IPS-NIHi7 (cell line): ENCODE data around the gene FALEC.

Experiments
- DNase-seq: peaks from one replicate; pipeline ENCODE4 v3.0.0; 2012; ENCODE audit warnings: mixed read lengths; ENCODE audit errors: extremely low spot score

The FALEC gene

GRCh38 chr1:150511985-150512660, 3.4 kb upstream of the FALEC start:
- DNase-seq = no peak

- no peak for DNase-seq
Measured at GRCh38 chr1:150512846-150513245, 2.7 kb upstream of the FALEC start.

- no peak for DNase-seq
Measured at GRCh38 chr1:150513351-150513791, 2.2 kb upstream of the FALEC start.

GRCh38 chr1:150514260-150514659, 1.3 kb upstream of the FALEC start:
- DNase-seq = no peak

GRCh38 chr1:150514913-150515327, 632 bp upstream of the FALEC start:
- DNase-seq = no peak

- DNase-seq = peak; percentile 31
Measured at GRCh38 chr1:150516050-150516591, 569 bp downstream of the FALEC start.

- no peak for DNase-seq
Measured at GRCh38 chr1:150516616-150517015, 1.1 kb downstream of the FALEC start.

- DNase-seq = no peak
Measured at GRCh38 chr1:150521196-150521968, 5.8 kb downstream of the FALEC start.

- DNase-seq = no peak
Measured at GRCh38 chr1:150525348-150525747, 9.8 kb downstream of the FALEC start.

- no peak for DNase-seq
Measured at GRCh38 chr1:150528196-150528595, 12.6 kb downstream of the FALEC start.

- no peak for DNase-seq
Measured at GRCh38 chr1:150529017-150529416, 13.5 kb downstream of the FALEC start.

GRCh38 chr1:150530491-150531159, 15.1 kb downstream of the FALEC start:
- DNase-seq = no peak

- DNase-seq = no peak
Measured at GRCh38 chr1:150532860-150533259, 17.3 kb downstream of the FALEC start.

- DNase-seq = no peak
Measured at GRCh38 chr1:150534002-150534401, 18.4 kb downstream of the FALEC start.

- no peak for DNase-seq
Measured at GRCh38 chr1:150535511-150536287, 20.1 kb downstream of the FALEC start.

GRCh38 chr1:150536836-150537731, 21.5 kb downstream of the FALEC start:
- DNase-seq = no peak

- DNase-seq = peak; percentile 65
Measured at GRCh38 chr1:150537732-150538684, 22.5 kb downstream of the FALEC start.

- no peak for DNase-seq
Measured at GRCh38 chr1:150543500-150544143, 28.1 kb downstream of the FALEC start.

GRCh38 chr1:150544204-150544603, 28.7 kb downstream of the FALEC start:
- no peak for DNase-seq
